Retinal pigment epithelial cell (primary cell): ENCODE data around the gene SPAG17.

ENCODE experiments used
- DNase-seq: peaks from one replicate; pipeline ENCODE4 v3.0.0-alpha.2; 2010; ENCODE audit warnings: low read depth
- H3K4me3 ChIP-seq: 2 replicates; pipeline ENCODE4 v1.5.1; 2011; ENCODE audit warnings: mild to moderate bottlenecking, low read length, control low read depth, moderate library complexity
- TF ChIP-seq, protein P1 (sequence below): conservative IDR thresholded peaks from 2 replicates; pipeline ENCODE4 v1.5.1; 2011; ENCODE audit warnings: low read depth, low read length, control low read depth, inconsistent platforms

SPAG17 gene

DNA sequence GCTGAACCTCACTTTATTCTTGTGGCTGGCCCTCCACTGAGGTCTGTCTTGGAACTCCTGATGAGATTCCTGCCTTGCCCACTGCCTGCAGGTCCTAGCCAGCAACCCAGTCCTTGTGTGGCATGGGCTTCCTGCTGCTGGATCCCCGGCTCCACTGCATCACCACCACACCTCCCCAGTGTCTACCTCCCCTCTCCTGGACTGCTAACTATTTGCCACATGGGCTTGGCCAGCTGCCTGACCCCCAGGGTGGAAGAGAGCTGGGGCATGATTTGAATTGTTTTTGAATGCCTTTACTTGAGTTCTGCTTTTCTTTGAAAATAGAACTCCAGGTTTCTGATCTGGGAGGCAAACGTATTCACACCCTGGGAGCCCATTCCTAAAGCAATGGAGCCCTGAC is 41.2 kb downstream of the SPAG17 start:
- no peak overlapping the region for H3K4me3 ChIP-seq
- TF ChIP-seq, protein P1, sequence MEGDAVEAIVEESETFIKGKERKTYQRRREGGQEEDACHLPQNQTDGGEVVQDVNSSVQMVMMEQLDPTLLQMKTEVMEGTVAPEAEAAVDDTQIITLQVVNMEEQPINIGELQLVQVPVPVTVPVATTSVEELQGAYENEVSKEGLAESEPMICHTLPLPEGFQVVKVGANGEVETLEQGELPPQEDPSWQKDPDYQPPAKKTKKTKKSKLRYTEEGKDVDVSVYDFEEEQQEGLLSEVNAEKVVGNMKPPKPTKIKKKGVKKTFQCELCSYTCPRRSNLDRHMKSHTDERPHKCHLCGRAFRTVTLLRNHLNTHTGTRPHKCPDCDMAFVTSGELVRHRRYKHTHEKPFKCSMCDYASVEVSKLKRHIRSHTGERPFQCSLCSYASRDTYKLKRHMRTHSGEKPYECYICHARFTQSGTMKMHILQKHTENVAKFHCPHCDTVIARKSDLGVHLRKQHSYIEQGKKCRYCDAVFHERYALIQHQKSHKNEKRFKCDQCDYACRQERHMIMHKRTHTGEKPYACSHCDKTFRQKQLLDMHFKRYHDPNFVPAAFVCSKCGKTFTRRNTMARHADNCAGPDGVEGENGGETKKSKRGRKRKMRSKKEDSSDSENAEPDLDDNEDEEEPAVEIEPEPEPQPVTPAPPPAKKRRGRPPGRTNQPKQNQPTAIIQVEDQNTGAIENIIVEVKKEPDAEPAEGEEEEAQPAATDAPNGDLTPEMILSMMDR, result no peak
- DNase-seq, result no peak

DNA sequence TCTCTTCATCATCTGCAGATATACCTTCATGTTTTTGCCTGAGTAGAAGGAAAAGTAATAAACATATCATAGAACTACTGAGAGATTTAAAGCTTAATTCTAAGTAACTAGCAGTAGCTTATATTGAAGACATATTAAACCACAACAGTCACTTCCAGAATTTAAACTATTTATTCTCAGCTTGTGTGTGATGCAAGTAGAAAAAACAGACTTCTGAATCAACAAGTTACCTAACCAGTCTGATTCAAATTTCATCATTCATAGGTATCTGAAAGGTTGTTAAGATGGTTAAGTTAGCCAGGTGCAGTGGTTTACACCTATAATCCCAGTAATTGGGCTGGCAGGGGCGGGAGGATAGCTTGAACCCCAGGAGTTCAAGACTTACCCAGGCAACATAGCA is 41.9 kb downstream of the SPAG17 start:
- TF ChIP-seq, protein P1, result no peak
- DNase-seq, result no peak
- no peak overlapping the region for H3K4me3 ChIP-seq

DNA sequence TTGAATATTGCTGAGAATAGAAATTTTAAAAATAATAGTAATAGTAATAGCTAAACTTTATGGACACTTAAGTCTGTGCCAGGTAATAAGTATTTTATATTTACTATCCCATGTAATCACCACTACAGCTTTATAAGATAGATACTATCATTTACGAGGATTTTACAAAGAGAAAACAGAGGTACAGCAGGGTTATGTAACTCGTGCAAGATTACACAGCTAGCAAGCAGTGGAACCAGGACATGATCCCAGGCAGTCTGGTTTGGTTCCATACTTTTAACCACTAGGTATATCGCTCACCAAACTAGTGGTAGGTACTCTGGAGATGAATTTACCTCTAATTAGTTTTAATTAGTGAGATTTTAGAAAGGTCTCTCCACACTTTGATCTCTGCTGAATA is 42.5 kb downstream of the SPAG17 start:
- H3K4me3 ChIP-seq, result no peak overlapping the region
- TF ChIP-seq, protein P1, result no peak
- DNase-seq, result no peak

DNA sequence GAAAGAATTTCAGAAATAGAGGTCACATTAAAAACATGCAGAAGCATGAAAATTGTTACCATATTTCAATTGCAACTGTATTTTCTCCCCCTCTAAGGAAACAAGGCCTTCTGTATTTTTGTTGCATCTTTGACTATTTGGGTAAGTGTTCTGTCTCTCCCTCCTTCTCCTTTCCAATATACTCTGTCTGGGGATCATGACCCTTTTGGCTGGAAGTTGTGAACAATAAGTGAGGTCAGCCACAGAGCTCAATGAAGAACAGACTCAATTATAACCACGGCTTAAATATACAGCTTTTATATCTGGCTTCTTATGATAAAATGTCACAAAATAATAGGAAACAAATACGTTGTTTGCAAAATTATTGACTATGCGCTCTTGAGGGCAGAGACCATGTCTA is 47.1 kb downstream of the SPAG17 start:
- TF ChIP-seq, protein P1, result no peak
- H3K4me3 ChIP-seq, result no peak overlapping the region
- no peak for DNase-seq

DNA sequence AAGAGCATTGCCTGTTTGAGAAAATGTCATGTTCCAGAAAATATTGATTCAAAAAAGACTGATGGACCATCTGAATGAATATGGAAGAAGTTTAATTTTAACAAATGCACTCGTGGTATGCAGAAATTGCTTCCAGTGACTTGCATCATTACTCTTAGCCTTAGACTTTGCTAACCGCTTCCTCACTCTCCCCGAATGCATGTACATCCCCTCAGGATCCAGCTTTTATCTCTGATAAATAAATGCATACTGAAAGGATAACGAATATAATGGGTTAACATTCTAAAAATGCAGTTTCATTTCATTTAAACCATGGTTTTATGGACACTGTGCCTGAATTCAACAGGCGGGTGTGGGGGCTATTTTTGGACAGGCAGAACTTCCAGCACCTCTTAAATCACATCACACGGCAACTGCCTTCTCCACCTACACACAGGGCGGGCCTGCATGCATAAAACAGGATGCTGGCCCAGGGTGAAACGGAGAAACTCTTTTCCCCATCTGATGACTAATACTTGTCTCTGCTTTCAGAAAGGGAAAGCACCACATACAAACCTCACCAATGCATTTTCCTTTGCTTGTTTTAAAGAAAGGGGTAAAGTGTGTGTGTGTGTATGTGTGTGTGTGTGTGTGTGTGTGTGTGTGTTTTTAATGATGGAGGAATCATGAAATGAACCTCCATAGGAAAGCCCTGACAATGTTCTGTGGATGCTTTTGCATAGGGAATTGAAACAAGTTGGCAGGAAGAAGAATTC is 48.7 kb downstream of the SPAG17 start:
- no peak for DNase-seq
- H3K4me3 ChIP-seq, result no peak overlapping the region
- TF ChIP-seq, protein P1, result no peak

DNA sequence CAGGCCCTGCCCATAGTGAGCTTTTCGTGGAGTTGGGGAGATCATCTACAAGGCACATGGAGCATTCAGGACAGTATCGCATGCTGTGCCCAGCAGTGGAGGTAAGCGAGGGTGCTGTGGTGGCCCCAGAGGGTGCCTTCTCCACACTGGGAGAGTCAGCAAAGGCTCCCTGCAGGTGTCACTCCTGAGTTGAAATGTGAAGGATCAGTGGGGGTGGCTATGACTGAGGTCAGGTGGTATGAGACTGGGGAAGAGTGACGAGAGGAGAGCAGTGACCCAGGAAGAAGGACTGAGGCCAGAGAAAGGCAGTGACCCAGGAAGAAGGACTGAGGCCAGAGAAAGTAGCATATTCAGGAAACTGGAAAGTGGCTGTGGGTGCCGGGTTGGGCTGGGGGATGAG is 53.0 kb downstream of the SPAG17 start:
- no peak overlapping the region for H3K4me3 ChIP-seq
- TF ChIP-seq, protein P1, result no peak
- no peak for DNase-seq

DNA sequence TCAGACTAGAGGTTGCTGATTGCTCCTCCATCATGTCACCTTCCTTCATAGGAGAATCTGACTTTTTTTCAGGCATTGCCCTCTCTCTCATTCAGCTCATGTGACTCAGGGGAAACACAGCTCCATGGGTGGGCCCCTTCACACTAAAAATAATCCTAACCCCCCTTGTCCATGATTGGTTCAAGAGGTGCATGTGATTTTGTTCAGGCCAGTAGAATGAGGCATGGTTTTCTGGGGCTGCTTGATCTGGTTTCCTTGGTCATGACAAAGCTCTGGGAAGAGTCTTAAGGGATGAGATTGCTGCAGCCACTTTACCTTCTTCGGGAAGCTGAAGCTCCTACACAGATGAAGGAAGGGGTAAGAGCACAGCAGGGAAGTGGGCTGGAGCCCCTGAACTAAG is 56.3 kb downstream of the SPAG17 start:
- TF ChIP-seq, protein P1, result no peak
- DNase-seq, result no peak
- no peak overlapping the region for H3K4me3 ChIP-seq
